HL-60 (cell line): ENCODE data around the gene PHKA1.

Experiments
- CTCF ChIP-seq: IDR thresholded peaks from one replicate; pipeline ENCODE4 v1.5.1; 2011; ENCODE audit warnings: low read length, control low read depth, inconsistent platforms; ENCODE audit not compliant: insufficient read depth
- POLR2AphosphoS5 ChIP-seq: IDR thresholded peaks from 2 replicates; pipeline ENCODE4 v1.6.1; 2012; ENCODE audit warnings: low read depth

- TF ChIP-seq CTCF: no peak
- no peak for TF ChIP-seq POLR2AphosphoS5
Observed at GRCh38 chrX:72545990-72546389, 168.1 kb downstream of the PHKA1 start.
